Measurements from ENCODE around the gene KCNMA1.

DNA sequence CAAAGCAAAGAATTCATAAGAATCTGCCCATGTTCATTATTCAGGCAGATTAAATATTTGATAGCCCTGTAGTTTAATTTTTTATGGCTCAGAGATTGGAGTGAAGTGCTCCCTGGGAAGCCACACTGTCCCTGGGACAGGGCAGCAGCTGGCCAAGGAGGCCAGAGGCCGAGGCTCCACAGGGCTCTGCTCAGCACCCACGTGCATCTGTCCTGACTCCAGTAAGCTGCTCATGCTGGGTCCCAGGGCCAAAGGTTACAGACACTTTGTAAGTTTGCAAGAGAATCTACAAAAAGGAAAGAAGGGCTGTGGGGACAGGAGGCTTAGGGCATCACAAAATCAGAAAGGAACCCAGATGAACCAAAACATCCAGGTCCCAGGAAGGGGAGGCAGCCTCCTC lies 155.5 kb downstream of the KCNMA1 start:
- no peak for TF ChIP-seq CTCF (IDR thresholded peaks at IDR 0.05)
- TF ChIP-seq EZH2 (IDR thresholded peaks at IDR 0.05; ENCODE audit: borderline replicate concordance, insufficient read depth, low read depth, low read length, poor library complexity, severe bottlenecking), result no peak

Measured in B cell (primary cell).